Karpas-422 (cell line): ENCODE measurements around the gene PUSL1. TPM values are rescaled to one million over a fixed set of nuclear protein-coding genes. Genes with fewer than 3 reads are reported as not detected.

Experiments
- DNase-seq: peaks from one replicate; pipeline ENCODE4 v3.0.0-alpha.2; 2015
- H2AFZ ChIP-seq: fragments of 200-600 bp; sonication (generic); 2 replicates; pipeline ENCODE4 v1.6.1; 2014; ENCODE audit warnings: antibody characterized with exemption, low read length, mixed read lengths
- H3K27ac ChIP-seq: fragments of 200-600 bp; sonication (generic); 2 replicates; pipeline ENCODE4 v1.5.1; 2014; ENCODE audit warnings: mild to moderate bottlenecking, low read length, moderate library complexity
- H3K27me3 ChIP-seq: fragments of 200-600 bp; sonication (generic); 2 replicates; pipeline ENCODE4 v1.6.1; 2014; ENCODE audit warnings: low read length, mixed read lengths
- H3K36me3 ChIP-seq: fragments of 200-600 bp; sonication (generic); 2 replicates; pipeline ENCODE4 v1.6.1; 2014; ENCODE audit warnings: low read length, mixed read lengths; ENCODE audit not compliant: insufficient read depth
- H3K4me1 ChIP-seq: fragments of 200-600 bp; sonication (generic); 2 replicates; pipeline ENCODE4 v1.6.1; 2014; ENCODE audit warnings: mild to moderate bottlenecking, low read length, mixed read lengths
- H3K4me2 ChIP-seq: fragments of 200-600 bp; sonication (generic); 2 replicates; pipeline ENCODE4 v1.6.1; 2014; ENCODE audit warnings: low read length, low read depth, mild to moderate bottlenecking; ENCODE audit not compliant: poor library complexity, severe bottlenecking
- H3K4me3 ChIP-seq: fragments of 200-600 bp; sonication (generic); 2 replicates; pipeline ENCODE4 v1.5.1; 2014; ENCODE audit warnings: mild to moderate bottlenecking, antibody characterized with exemption, low read length, mixed read lengths
- H3K79me2 ChIP-seq: fragments of 200-600 bp; sonication (generic); 2 replicates; pipeline ENCODE4 v1.6.1; 2014; ENCODE audit warnings: mild to moderate bottlenecking, low read length, mixed read lengths
- H3K9ac ChIP-seq: fragments of 200-600 bp; sonication (generic); 2 replicates; pipeline ENCODE4 v1.6.0; 2014; ENCODE audit warnings: low read length
- H3K9me2 ChIP-seq: fragments of 200-600 bp; sonication (generic), shearing (Covaris generic); replicated peaks from 2 replicates; pipeline ENCODE4 v1.6.0; 2014; ENCODE audit warnings: mild to moderate bottlenecking, low read length, moderate library complexity; ENCODE audit not compliant: insufficient read depth
- H3K9me3 ChIP-seq: fragments of 300-700, 200-600 bp; sonication (generic); 2 replicates; pipeline ENCODE4 v1.6.1; 2014; ENCODE audit warnings: low read length, mixed read lengths
- H4K20me1 ChIP-seq: fragments of 200-600 bp; sonication (generic); 2 replicates; pipeline ENCODE4 v1.6.1; 2014; ENCODE audit warnings: mild to moderate bottlenecking, antibody characterized with exemption, low read length, low read depth; ENCODE audit not compliant: insufficient read depth
- total RNA-seq: library from RNA; depleted of rRNA; stranded (reverse); fragments of >200 nt; shearing (Covaris generic); gene quantifications from 2 replicates; pipeline ENCODE4 v1.2.3, GENCODE V29; 2014; ENCODE audit warnings: low replicate concordance; rRNA removed

PUSL1 gene, protein sequence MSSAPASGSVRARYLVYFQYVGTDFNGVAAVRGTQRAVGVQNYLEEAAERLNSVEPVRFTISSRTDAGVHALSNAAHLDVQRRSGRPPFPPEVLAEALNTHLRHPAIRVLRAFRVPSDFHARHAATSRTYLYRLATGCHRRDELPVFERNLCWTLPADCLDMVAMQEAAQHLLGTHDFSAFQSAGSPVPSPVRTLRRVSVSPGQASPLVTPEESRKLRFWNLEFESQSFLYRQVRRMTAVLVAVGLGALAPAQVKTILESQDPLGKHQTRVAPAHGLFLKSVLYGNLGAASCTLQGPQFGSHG
- 14.9 and 45.1 TPM in 2 replicates for total RNA-seq

- H3K27me3 ChIP-seq = no peaks in the 10 kb centered on the region
- H3K4me2 ChIP-seq = peak within 1 kb of the TSS; percentile 94
- peak within 1 kb of the TSS; percentile 97 for H3K27ac ChIP-seq
- peak; percentile 98 for DNase-seq
- H3K4me3 ChIP-seq = peak within 1 kb of the TSS; percentile 85
- peaks cover 43% of the 10 kb centered on the region for H3K79me2 ChIP-seq
- H3K36me3 ChIP-seq = no peaks in the 10 kb centered on the region
- H3K9ac ChIP-seq = peak within 1 kb of the TSS; percentile 97
- H3K9me3 ChIP-seq = no peaks in the 10 kb centered on the region
- H3K9me2 ChIP-seq = no peaks in the 10 kb centered on the region
- H2AFZ ChIP-seq = peak within 1 kb of the TSS; percentile 87; the same call in 1 of the 2 replicates
- H4K20me1 ChIP-seq = peaks cover 16% of the 10 kb centered on the region; the same call in 1 of the 2 replicates
- peaks cover 42% of the 10 kb centered on the region for H3K4me1 ChIP-seq
These were observed at the start of gene PUSL1, which contains the start of gene ACAP3 for GRCh38 chr1:1307923-1308755. Gene PUSL1 (plus strand): TSS chr1:1308597. CDS start chr1:1308644, 47 bp downstream. Gene ACAP3 (minus strand): TSS chr1:1307930. CDS start chr1:1307815, 115 bp downstream.

DNA sequence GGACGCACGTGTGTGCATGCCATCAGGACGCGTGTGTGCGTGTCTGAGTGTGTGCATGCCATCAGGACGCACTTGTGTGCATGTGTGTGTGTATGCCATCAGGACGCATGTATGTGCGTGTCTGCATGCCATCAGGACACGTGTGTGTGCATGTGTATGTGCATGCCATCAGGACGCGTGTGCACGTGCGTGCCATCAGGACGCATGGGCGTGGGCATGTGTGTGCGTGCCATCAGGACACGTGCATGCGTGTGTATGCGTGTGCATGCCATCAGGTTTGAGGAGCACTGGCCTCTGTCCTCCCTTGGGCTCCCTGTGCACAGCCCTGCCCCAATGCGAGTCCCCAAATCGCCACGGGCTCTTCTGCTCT is 49.3 kb upstream of the PUSL1 start:
- Histone ChIP-seq H3K79me2 (no peaks in the 10 kb centered on the region), H4K20me1 (0 out of 2 replicates have a peak, but pooled peaks cover 6% of the 10 kb centered on the region)

DNA sequence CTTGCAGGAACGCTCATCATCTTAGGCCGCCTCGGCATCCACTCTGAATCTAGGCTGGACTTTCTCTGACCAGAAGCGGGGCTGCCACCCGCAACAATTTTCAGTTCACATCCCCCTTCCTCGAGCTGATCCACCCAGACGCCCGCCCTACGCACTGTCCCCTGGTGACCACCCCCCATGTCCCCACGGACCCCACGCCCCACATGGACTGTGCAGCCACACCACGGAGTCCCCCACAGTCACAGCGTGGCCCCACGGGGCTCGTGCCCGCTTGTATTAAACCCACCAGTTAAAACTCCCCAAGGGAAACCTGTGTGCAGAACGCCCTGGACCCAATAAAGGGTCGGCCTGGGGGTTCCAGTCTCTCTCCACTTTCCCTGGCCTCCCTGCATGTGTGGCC is 48.9 kb upstream of the PUSL1 start:
- Histone ChIP-seq H3K79me2 (no peaks in the 10 kb centered on the region), H4K20me1 (0 out of 2 replicates have a peak, but pooled peaks cover 8% of the 10 kb centered on the region), H2AFZ (no peak overlapping the region), H3K27me3 (no peaks in the 10 kb centered on the region), H3K9ac (no peak overlapping the region), H3K9me3 (no peaks in the 10 kb centered on the region), H3K27ac (no peak overlapping the region), H3K4me1 (no peaks in the 10 kb centered on the region), H3K4me2 (no peak overlapping the region), H3K9me2 (no peaks in the 10 kb centered on the region), H3K4me3 (no peak overlapping the region), H3K36me3 (peaks cover 15% of the 10 kb centered on the region)
- no peak for DNase-seq

More for the DNA sequence above, 49.3 kb upstream of the PUSL1 start:
- no peaks in the 10 kb centered on the region for H3K9me2 ChIP-seq
- no peak overlapping the region for H3K9ac ChIP-seq
- H2AFZ ChIP-seq = no peak overlapping the region
- no peak overlapping the region for H3K4me3 ChIP-seq
- no peaks in the 10 kb centered on the region for H3K27me3 ChIP-seq
- DNase-seq = no peak
- H3K27ac ChIP-seq = no peak overlapping the region
- H3K4me1 ChIP-seq = no peaks in the 10 kb centered on the region
- H3K9me3 ChIP-seq = no peaks in the 10 kb centered on the region
- peaks cover 15% of the 10 kb centered on the region for H3K36me3 ChIP-seq
- no peak overlapping the region for H3K4me2 ChIP-seq

GRCh38 chr1:1259951-1260600 is 48.3 kb upstream of the PUSL1 start:
- H3K4me2 ChIP-seq = no peak overlapping the region
- no peak overlapping the region for H3K4me3 ChIP-seq
- 0 out of 2 replicates have a peak, but pooled peaks cover 8% of the 10 kb centered on the region for H4K20me1 ChIP-seq
- H3K27ac ChIP-seq = no peak overlapping the region
- H3K36me3 ChIP-seq = peaks cover 15% of the 10 kb centered on the region
- no peaks in the 10 kb centered on the region for H3K27me3 ChIP-seq
- H3K9me2 ChIP-seq = no peaks in the 10 kb centered on the region
- H3K9ac ChIP-seq = no peak overlapping the region
- no peaks in the 10 kb centered on the region for H3K79me2 ChIP-seq
- DNase-seq = no peak
- no peaks in the 10 kb centered on the region for H3K9me3 ChIP-seq
- H2AFZ ChIP-seq = no peak overlapping the region
- H3K4me1 ChIP-seq = no peaks in the 10 kb centered on the region

DNA sequence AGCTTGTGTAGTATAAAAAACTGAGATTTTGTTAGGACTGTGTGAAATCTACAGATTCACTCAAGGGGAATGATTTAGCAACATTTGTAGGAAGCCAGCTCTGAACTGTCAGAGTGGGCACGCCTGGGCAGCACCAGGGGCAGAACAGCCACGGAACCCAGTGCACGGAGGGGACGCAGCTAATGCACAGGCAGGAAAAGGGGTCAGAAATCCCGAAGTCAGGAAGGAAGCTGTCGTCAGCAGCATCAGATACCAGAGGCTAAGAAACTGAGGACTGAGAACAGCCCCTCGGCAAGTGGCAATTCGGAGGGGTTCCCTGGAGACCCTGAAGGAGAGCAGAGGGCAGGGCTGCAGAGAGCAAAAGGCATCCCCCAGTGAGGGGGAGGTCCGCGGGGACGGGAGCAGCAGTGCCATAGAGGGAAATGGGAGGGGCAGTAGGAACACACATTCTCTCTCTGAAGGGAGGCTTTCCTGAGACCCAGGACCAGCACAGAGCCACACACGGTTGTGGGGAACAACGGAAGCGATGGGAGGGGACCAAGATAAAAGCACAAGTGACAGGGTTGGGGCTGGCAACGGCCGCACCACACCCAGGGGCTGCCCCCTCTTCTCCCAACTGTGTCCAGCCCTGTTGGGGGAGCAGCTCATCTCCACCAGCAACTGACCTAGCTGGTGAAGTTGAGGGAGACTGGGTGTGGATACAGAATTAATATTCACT is 47.4 kb upstream of the PUSL1 start:
- H3K9me2 ChIP-seq = no peaks in the 10 kb centered on the region
- H2AFZ ChIP-seq = no peak overlapping the region
- no peaks in the 10 kb centered on the region for H3K27me3 ChIP-seq
- H3K9ac ChIP-seq = no peak overlapping the region
- no peaks in the 10 kb centered on the region for H3K4me1 ChIP-seq
- H3K9me3 ChIP-seq = no peaks in the 10 kb centered on the region
- peaks cover 14% of the 10 kb centered on the region for H3K36me3 ChIP-seq
- no peak overlapping the region for H3K27ac ChIP-seq
- no peaks in the 10 kb centered on the region for H3K79me2 ChIP-seq
- DNase-seq = no peak
- H3K4me3 ChIP-seq = no peak overlapping the region
- no peak overlapping the region for H3K4me2 ChIP-seq
- H4K20me1 ChIP-seq = 0 out of 2 replicates have a peak, but pooled peaks cover 8% of the 10 kb centered on the region

DNA sequence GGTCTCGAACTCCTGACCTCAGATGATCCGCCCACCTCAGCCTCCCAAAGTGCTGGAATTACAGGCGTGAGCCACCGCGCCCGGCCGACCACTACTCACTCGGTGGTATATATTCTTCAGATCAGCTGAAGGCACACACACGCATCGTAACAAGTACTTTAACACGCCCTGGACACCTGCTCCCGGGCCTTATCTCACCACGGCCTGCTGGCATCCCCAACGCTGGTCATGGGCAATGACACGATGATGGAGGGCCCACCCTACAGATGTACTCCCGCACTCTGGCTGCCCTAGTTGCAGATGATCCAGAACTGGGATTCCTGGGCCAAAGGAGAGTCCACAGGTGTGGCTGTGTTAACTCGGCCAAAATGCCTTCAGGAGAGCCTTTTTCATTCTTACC is 46.3 kb upstream of the PUSL1 start:
- Histone ChIP-seq H3K9ac (no peak overlapping the region), H3K9me3 (no peaks in the 10 kb centered on the region), H3K27me3 (no peaks in the 10 kb centered on the region), H3K4me3 (no peak overlapping the region), H3K27ac (no peak overlapping the region), H3K4me1 (no peaks in the 10 kb centered on the region), H3K4me2 (no peak overlapping the region), H3K36me3 (peaks cover 14% of the 10 kb centered on the region), H4K20me1 (0 out of 2 replicates have a peak, but pooled peaks cover 8% of the 10 kb centered on the region), H3K9me2 (no peaks in the 10 kb centered on the region), H3K79me2 (peaks cover under 1% of the 10 kb centered on the region; the same call in 1 of the 2 replicates), H2AFZ (no peak overlapping the region)
- DNase-seq = no peak

GRCh38 chr1:1262758-1263157 is 45.6 kb upstream of the PUSL1 start:
- Histone ChIP-seq H3K27ac (no peak overlapping the region), H2AFZ (no peak overlapping the region), H3K9ac (no peak overlapping the region), H3K4me2 (no peak overlapping the region), H4K20me1 (peaks cover 12% of the 10 kb centered on the region; the same call in 1 of the 2 replicates), H3K27me3 (no peaks in the 10 kb centered on the region), H3K36me3 (peaks cover 19% of the 10 kb centered on the region), H3K9me2 (no peaks in the 10 kb centered on the region), H3K9me3 (no peaks in the 10 kb centered on the region), H3K4me3 (no peak overlapping the region), H3K4me1 (no peaks in the 10 kb centered on the region), H3K79me2 (peaks cover 7% of the 10 kb centered on the region)
- DNase-seq = no peak
